GM12878 (cell line): Measurements from ENCODE around the gene MAPK13. TPM values are rescaled to one million over a fixed set of nuclear protein-coding genes. Genes with fewer than 3 reads are reported as not detected.

Experiments used
- ATAC-seq: fragments of 200-7000 bp; cut with Tn5 transposase; 3 replicates; pipeline ENCODE4 v1.9.1; 2020; ENCODE audit warnings: mild to moderate bottlenecking, moderate library complexity
- BruUV-seq: library from RNA; stranded (reverse); fragments of 400-500 nt; replicated peaks from 2 replicates; lab custom pipeline; 2021; lab: Mats Ljungman, UMichigan
- CTCF ChIA-PET: fragments of 300-600 bp; sonication (Branson Sonifier 250); formaldehyde crosslinking; extraction: SDS; loops from one replicate; lab custom pipeline; 2021; ENCODE audit warnings: inconsistent platforms; lab: Yijun Ruan, JAX
- POLR2A ChIA-PET: fragments of 350-600 bp; formaldehyde crosslinking; extraction: SDS; loops from one replicate; lab custom pipeline; 2021; ENCODE audit warnings: inconsistent platforms; lab: Charles Lee
- RAD21 ChIA-PET: fragments of 300-600 bp; sonication (Branson Sonifier 250); formaldehyde crosslinking; loops from one replicate; lab custom pipeline; 2023; ENCODE audit warnings: antibody characterized with exemption; ENCODE audit not compliant: unreplicated experiment; lab: Charles Lee
- SMC1A ChIA-PET: fragments of 300-600 bp; sonication (Branson Sonifier 250); formaldehyde crosslinking; loops from one replicate; lab custom pipeline; 2023; ENCODE audit not compliant: unreplicated experiment, uncharacterized antibody; lab: Charles Lee
- DNase-seq: peaks from one replicate; pipeline ENCODE4 v3.0.0-alpha.2; 2011; ENCODE audit warnings: low read depth, low spot score
- FAIRE-seq: peaks from 3 replicates; lab custom pipeline; 2011; peaks lifted over from hg19 to GRCh38; lab: Jason Lieb, UNC
- H2AFZ ChIP-seq: 2 replicates; pipeline ENCODE4 v1.6.0; 2011; ENCODE audit warnings: low read depth, low read length, control low read depth; ENCODE audit not compliant: control insufficient read depth
- H3K27ac ChIP-seq: 2 replicates; pipeline ENCODE4 v1.5.1; 2011; ENCODE audit warnings: control low read depth; ENCODE audit not compliant: control insufficient read depth, insufficient read depth
- H3K27me3 ChIP-seq, 2 experiments: replicated peaks in 1 of 2; 2 replicates each; pipeline versions ENCODE4 v1.6.0 to v1.6.1; 2011; ENCODE audit warnings: low read length in 1 of 2; ENCODE audit not compliant: control insufficient read depth in 2 of 2, insufficient read depth in 2 of 2
- H3K36me3 ChIP-seq, 2 experiments: 2 replicates each; pipeline ENCODE4 v1.5.1; 2011; ENCODE audit warnings: low read length in 1 of 2; ENCODE audit not compliant: control insufficient read depth in 2 of 2, insufficient read depth in 2 of 2
- H3K4me1 ChIP-seq: 2 replicates; pipeline ENCODE4 v1.6.1; 2011; ENCODE audit warnings: mild to moderate bottlenecking, low read length, moderate library complexity, mixed read lengths; ENCODE audit not compliant: control insufficient read depth, insufficient read depth
- H3K4me2 ChIP-seq: 2 replicates; pipeline ENCODE4 v1.6.0; 2011; ENCODE audit warnings: control low read depth; ENCODE audit not compliant: control insufficient read depth, insufficient read depth
- H3K4me3 ChIP-seq: fragments of 200-600 bp; sonication (generic); 2 replicates; pipeline ENCODE4 v1.5.1; 2016
- H3K79me2 ChIP-seq: 2 replicates; pipeline ENCODE4 v1.6.0; 2011; ENCODE audit warnings: low read length; ENCODE audit not compliant: control insufficient read depth, insufficient read depth
- H3K9ac ChIP-seq: 2 replicates; pipeline ENCODE4 v1.8.0; 2011; ENCODE audit warnings: low read length, control low read depth, mixed read lengths; ENCODE audit not compliant: control insufficient read depth, insufficient read depth
- H3K9me3 ChIP-seq: replicated peaks from 3 replicates; pipeline ENCODE4 v1.5.1; 2011; ENCODE audit warnings: mild to moderate bottlenecking, low read length; ENCODE audit not compliant: control insufficient read depth, insufficient read depth
- H4K20me1 ChIP-seq: 2 replicates; pipeline ENCODE4 v1.6.0; 2011; ENCODE audit not compliant: control insufficient read depth, insufficient read depth
- CBFB ChIP-seq: IDR thresholded peaks from 2 replicates; pipeline ENCODE4 v1.6.1; 2016; ENCODE audit warnings: antibody characterized with exemption, low read depth
- CHD2 ChIP-seq: IDR thresholded peaks from 2 replicates; pipeline ENCODE4 v1.6.1; 2011; ENCODE audit warnings: low read depth, low read length, improper control_type of control experiment, borderline replicate concordance
- E2F8 ChIP-seq: fragments of 450-650 bp; IDR thresholded peaks from 2 replicates; pipeline ENCODE4 v1.6.1; 2018; ENCODE audit warnings: mild to moderate bottlenecking, low read depth, moderate library complexity; ENCODE audit not compliant: partially characterized antibody
- E4F1 ChIP-seq: fragments of 450-650 bp; IDR thresholded peaks from 2 replicates; pipeline ENCODE4 v1.6.1; 2018; ENCODE audit warnings: borderline replicate concordance, mild to moderate bottlenecking; ENCODE audit not compliant: partially characterized antibody
- HDAC2 ChIP-seq: fragments of 200-600 bp; sonication (generic); IDR thresholded peaks from 2 replicates; pipeline ENCODE4 v1.6.1; 2017
- MXI1 ChIP-seq: fragments of 150-350 bp; IDR thresholded peaks from 2 replicates; pipeline ENCODE4 v1.6.1; 2011; ENCODE audit warnings: low read depth, mild to moderate bottlenecking, inconsistent platforms, low read length, improper control_type of control experiment
- NKRF ChIP-seq: fragments of 450-650 bp; conservative IDR thresholded peaks from 2 replicates; pipeline ENCODE4 v1.6.1; 2017; ENCODE audit warnings: mild to moderate bottlenecking, moderate library complexity
- SPI1 ChIP-seq: IDR thresholded peaks from 2 replicates; pipeline ENCODE4 v1.6.1; 2011; ENCODE audit warnings: low read depth, mild to moderate bottlenecking, low read length, moderate library complexity, borderline replicate concordance; ENCODE audit not compliant: insufficient read depth
- SUPT20H ChIP-seq: IDR thresholded peaks from 2 replicates; pipeline ENCODE4 v1.6.1; 2011; ENCODE audit warnings: low read depth, mild to moderate bottlenecking, low read length, moderate library complexity, borderline replicate concordance; ENCODE audit not compliant: control insufficient read depth
- SUZ12 ChIP-seq: fragments of 200-600 bp; sonication (generic); IDR thresholded peaks from one replicate; pipeline ENCODE4 v1.6.1; 2018; ENCODE audit warnings: antibody characterized with exemption, mild to moderate bottlenecking; ENCODE audit not compliant: unreplicated experiment
- TCF3 ChIP-seq: IDR thresholded peaks from 2 replicates; pipeline ENCODE4 v1.6.1; 2012; ENCODE audit warnings: low read depth, mild to moderate bottlenecking, low read length, borderline replicate concordance; ENCODE audit not compliant: insufficient read depth
- ZBED1 ChIP-seq: IDR thresholded peaks from 2 replicates; pipeline ENCODE4 v1.6.1; 2016; ENCODE audit warnings: borderline replicate concordance
- WGBS: methylation state at CpG from one replicate; pipeline ENCODE4 v1.1.6; 2016; ENCODE audit warnings: low lambda C conversion rate; ENCODE audit not compliant: insufficient replicate concordance, insufficient coverage; ENCODE audit errors: missing lambda C conversion rate; 5-methylcytosine and 5-hydroxymethylcytosine counted together
- in situ Hi-C: fragments of 300-500 bp; cut with MboI; formaldehyde crosslinking; loops from 9 replicates; pipeline ENCODE4 v1.14.3; 2018; ENCODE audit warnings: mixed read lengths
- intact Hi-C: fragments of 100-400 bp; cut with micrococcal nuclease; formaldehyde crosslinking; loops from one replicate; pipeline ENCODE4 v1.14.2; 2022; ENCODE audit not compliant: unreplicated experiment
- polyA plus RNA-seq, 11 experiments: library from polyadenylated mRNA; depleted of rRNA in 4 of 11; unstranded in 6 of 11; stranded (reverse) in 5 of 11; fragments of >200 nt; fragmentation: Nextera tagmentation in 4 of 11; fragmentation: Illumina TruSeq in 1 of 11; extraction: Ambion mirVana in 4 of 11; extraction: Trizol in 1 of 11; gene quantifications; 1 replicate in 1 of 11; 2 replicates in 10 of 11; pipeline versions ENCODE4 v1.2.1 to v1.2.3, GENCODE V29; 2011 to 2016; ENCODE audit warnings: inconsistent platforms in 2 of 11, missing spikeins in 2 of 11, low read depth in 1 of 11
- total RNA-seq, 4 experiments: library from RNA; depleted of rRNA in 3 of 4; stranded (reverse); fragments of >200 nt in 3 of 4; fragmentation: Illumina TruSeq in 1 of 4; extraction: Trizol in 1 of 4; gene quantifications; 2 replicates each; pipeline versions ENCODE4 v1.2.1 to v1.2.3, GENCODE V29; 2013 to 2021

MAPK13 gene
- total and polyA plus RNA-seq, 10 of the 15 experiments (the other 5 are each of a cell fraction or from before 2014, with no cell fraction given) = 1.8 to 48.0 (median 37.5) TPM

- H3K27me3 ChIP-seq = no peaks in the 10 kb centered on the region
- CTCF ChIA-PET = interaction anchor here (1.4 to 2.3 kb wide), 2 partner anchors 12 to 54 kb away, joined by 4 to 10 read pairs; no protein-coding TSS in a partner anchor
- FAIRE-seq = no peak
- RAD21 ChIA-PET = no interaction called here
- BruUV-seq = no TSS peak
- TF ChIP-seq SUPT20H = no peak
- TF ChIP-seq HDAC2 = no peak
- TF ChIP-seq E4F1 = no peak
- no peak for TF ChIP-seq CHD2
- no peak for TF ChIP-seq TCF3
- TF ChIP-seq E2F8 = no peak
- TF ChIP-seq NKRF = no peak
- TF ChIP-seq CBFB = no peak
- no peak for TF ChIP-seq ZBED1
- no peak for TF ChIP-seq MXI1
- TF ChIP-seq SUZ12 = no peak
- TF ChIP-seq SPI1 = no peak
- H3K27ac ChIP-seq = no peak overlapping the region
- WGBS = 100% methylated on average over 3 of the region's 3 CpGs
- in situ Hi-C loops = no loop called here
- no peaks in the 10 kb centered on the region for H3K79me2 ChIP-seq
- SMC1A ChIA-PET = interaction anchor here (1.2 to 4.7 kb wide), 4 partner anchors 12 to 55 kb away, joined by 3 to 26 read pairs (median 15); partner anchors contain the start of gene MAPK14
- H3K9ac ChIP-seq = no peak overlapping the region
- intact Hi-C loops = no loop called here
- no peaks in the 10 kb centered on the region for H4K20me1 ChIP-seq
- H3K9me3 ChIP-seq = peaks cover 8% of the 10 kb centered on the region
- H3K4me2 ChIP-seq = no peak overlapping the region
- H3K4me1 ChIP-seq = no peaks in the 10 kb centered on the region
- no peak for DNase-seq
- peaks cover 12 to 18% of the 10 kb centered on the region in 2 experiments for H3K36me3 ChIP-seq
- no peak overlapping the region for H2AFZ ChIP-seq
- POLR2A ChIA-PET = no interaction called here
- ATAC-seq = no peak
- no peak overlapping the region for H3K4me3 ChIP-seq
Measured at GRCh38 chr6:36083446-36083845, 46.9 kb upstream of the MAPK13 start.
